GM21576 (cell line): ENCODE results near the gene EEFSEC.
"Not testable (repeated sequence)": the region's sequence is repeated elsewhere in the genome, so short reads cannot be mapped to it uniquely, and the experiment has no call there.

Experiments
- ATAC-seq: cut with Tn5 transposase; IDR thresholded peaks from one replicate; pipeline ENCODE4 v1.9.1; 2021; ENCODE audit warnings: mild to moderate bottlenecking, moderate library complexity; ENCODE audit not compliant: unreplicated experiment

The EEFSEC gene

DNA sequence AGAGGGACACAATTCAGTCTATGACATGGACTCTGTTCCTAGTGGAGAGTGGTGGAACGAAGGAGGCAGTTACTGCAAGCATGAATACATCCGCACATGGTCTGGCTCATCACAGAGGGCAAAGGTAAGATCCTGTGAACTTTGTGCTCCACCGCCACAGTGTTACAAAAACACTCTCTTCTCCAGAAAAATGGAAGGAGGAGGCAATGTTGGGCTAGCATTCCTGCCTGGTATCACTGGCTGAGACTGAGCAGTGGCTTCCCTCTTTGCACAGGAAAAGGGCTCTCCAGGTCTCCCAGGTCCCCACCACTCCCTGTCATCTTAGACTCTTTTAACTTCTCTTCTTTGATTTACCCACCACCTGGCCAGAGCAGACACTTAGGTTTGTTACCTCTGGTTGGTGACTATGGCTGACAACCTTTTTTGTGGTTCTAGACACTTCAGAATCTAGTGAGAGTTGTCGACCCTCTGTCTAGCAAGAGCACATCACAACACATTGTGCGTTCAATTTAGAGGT lies 1.5 kb upstream of the EEFSEC start:
- ATAC-seq: no peak

DNA sequence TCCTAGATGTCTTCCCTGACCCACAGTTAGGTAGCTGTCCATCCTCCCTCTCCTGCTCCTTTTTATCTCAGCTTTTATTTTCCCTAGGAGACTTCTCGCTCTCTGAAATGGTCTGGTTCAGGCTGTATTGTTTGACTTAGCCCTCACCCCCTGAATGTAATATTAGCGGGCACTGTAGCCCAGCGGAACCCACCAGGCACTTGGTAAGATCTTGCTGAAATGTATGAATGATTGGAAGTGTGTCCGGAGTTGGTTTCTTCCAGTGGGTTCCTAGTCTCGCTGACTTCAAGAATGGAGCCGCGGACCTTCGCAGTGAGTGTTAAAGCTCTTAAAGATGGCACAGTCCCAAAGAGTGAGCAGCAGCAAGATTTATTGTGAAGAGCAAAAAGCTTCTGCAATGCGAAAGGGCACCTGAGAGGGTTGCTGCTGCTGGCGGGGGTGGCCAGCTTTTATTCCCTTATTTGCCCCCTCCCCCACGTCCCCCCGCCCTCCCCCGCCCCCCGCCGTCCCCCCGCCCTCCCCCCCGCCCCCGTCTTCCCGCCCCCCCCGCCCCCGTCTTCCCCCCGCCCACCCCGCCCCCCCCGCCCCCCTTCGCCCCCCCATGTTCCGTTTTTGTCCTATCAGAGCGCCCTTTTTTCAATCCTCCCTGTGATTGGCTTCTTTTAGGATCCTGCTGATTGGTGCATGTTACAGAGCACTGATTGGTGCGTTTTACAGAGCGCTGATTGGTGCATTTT lies 694 bp upstream of the EEFSEC start:
- no peak for ATAC-seq

DNA sequence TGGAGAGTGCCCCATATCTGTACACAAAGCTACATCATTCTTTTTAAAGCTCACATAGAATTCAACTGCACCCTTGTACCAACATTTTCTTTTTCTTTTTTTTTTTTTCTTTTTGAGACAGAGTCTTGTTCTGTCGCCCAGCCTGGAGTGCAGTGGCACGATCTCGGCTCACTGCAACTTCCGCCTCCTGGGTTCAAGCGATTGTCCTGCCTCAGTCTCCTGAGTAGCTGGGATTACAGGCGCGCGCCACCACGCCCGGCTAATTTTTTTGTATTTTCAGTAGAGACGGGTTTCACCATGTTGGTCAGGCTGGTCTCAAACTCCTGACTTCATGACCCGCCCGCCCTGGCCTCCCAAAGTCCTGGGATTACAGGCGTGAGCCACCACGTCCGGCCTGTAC lies 1.1 kb downstream of the EEFSEC start:
- not testable (repeated sequence) for ATAC-seq

DNA sequence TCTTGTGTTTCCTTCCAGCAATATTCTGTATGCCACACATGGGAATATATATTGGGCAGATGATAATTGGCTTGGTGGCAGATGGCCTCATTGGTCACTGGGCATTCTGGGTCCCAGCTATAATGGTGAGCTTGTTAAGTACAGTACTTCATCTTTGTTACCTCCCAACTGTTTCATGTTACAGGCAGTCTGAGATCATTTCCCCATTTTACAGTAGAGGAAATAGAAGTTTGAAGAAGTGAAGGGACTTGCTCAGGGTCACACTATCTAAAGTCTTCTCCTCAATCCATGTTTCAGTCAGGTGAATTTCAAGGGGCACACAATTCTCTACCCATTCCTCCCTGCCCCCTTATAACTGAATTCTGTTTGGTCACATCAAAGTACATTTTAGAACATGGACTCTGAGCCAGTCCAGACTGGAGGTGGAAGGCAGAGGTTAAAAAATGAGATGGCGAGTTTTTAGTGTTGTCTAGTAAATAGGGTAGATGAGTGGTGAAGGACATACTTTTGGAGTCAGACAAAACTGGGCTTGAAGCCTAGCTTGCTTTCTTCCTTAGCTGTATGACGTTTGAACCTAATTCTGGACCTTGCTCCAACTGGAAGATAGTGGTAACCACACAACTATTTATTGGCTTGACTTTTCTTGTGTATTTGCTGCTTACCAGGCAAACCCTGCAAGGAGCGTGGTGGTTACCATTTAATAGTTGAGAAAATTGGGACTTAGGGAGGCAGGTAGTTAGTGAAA lies 2.5 kb downstream of the EEFSEC start:
- no peak for ATAC-seq

DNA sequence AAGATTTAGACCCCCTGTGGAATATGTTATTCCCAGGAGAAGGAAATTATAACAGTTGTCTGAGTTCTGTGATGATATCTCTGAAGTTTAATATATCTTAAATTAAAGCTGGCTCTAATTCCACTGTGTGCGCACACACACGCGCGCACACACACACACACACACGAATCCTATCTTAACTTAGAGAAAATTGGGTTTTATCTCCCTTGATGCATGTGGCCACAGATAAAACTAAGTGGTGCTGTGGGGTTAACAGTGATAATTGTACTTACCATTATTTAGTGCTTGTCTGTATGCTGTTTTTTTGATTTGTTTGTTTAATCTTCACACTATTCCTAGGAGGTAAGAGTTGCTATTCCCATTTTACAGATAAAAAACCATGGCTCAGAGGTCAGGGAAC lies 7.4 kb downstream of the EEFSEC start:
- no peak for ATAC-seq

DNA sequence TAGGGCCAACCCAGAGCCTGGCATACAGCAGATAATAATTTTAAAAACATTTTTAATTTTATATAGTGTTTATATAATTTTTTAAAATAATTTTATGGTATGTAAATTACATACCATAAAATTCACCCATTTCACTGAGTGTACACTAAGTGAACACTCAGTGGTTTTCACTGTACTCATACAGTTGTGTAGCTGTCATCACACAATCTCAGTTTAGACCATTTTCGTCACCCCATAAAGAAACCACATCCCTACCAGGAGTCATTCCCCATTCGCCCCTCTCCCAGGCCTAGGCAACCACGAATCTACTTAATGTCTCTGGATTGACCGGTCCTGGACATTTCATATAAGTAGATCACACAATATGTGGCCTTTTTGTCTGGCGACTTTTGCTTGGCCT lies 10.2 kb downstream of the EEFSEC start:
- no peak for ATAC-seq

DNA sequence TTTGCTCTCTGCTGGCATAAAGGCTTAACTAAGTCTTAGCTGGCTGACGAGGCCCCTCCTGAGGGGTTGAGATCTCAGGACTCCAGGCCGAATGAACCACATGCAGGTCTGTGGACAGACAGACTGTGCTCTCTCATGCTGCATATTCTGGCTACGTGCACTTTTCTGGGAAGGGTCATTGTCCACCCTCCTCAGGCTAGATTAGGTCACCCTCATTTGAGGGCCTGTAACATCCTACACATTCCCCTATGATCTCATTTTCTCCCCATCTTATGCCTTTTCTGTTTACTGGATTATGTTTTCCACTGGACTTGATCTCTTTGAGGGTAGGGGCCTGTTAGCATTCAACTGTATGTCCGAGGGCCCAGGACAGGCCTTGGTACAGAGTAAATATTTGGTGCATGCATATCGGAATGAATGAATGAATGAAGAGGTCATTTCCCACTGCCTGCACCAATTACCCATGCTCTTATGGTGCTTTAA lies 13.7 kb downstream of the EEFSEC start:
- no peak for ATAC-seq

DNA sequence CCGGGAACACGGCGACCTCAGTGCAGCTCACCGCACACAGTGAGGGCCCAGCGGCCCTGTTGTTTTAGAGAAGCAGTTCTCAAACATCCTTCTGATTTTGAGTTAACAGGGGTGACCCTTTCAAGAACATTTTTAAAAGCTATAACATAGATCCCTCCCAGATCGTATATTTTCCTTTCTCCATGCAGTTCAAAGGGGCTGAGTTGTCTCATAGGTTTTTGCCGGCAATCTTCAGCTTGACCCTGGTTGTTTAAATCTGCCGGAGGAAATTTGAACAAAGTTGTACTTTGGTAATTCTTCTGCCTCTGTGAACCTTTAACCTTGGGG lies 14.3 kb downstream of the EEFSEC start:
- ATAC-seq: no peak

DNA sequence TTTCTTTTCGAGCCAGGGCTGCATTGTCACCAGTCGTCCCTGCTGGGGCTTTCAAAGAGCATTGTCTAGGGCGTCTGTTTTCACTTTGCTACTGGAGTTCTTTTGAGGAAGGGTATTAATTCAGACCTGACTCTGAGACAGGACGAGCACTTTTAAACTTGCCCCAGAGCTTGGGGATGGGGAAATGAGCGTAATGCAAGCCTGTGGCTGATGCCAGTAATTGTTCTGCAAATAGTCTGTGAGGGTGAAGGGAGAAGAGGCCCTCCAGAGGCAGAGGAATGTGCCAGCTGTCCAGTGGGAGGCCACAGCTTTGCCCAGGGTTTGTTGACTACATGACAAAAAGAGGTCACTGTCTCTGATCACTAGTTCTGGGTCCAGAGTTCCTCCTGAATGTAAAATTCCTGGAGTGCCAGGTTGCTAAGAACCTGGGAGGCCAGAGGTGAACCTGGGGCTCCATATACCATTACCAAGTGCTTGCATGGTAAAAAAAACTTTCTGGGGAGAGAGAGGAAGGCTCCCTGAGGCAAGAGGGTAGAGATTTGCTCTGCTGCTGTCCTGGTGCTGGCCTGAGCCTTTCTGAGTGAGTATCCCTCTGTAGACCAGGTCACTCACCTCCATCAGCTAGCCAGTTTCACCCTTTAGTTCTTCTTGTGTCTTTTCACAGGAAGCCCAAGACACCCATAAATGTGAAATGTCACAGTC lies 14.8 kb downstream of the EEFSEC start:
- no peak for ATAC-seq

DNA sequence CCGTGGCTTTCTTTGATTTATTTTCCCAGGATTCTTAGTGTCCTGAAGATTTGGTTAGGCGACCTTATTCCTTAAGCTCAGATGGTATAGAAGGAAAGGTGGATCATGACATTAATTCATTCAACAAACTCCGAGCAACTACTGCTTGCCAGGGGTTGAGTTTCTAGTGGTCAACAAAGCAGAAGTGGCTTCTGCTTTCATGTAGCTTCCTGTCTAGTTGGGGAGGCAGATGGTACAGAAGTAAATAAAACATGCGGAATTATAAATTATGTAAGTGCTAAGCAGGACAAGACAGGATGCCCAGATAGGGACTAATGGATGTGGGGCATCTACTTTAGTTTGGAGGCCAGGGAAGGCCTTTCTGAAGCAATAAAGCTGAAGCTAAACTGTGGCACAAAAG lies 15.6 kb downstream of the EEFSEC start:
- ATAC-seq: no peak

DNA sequence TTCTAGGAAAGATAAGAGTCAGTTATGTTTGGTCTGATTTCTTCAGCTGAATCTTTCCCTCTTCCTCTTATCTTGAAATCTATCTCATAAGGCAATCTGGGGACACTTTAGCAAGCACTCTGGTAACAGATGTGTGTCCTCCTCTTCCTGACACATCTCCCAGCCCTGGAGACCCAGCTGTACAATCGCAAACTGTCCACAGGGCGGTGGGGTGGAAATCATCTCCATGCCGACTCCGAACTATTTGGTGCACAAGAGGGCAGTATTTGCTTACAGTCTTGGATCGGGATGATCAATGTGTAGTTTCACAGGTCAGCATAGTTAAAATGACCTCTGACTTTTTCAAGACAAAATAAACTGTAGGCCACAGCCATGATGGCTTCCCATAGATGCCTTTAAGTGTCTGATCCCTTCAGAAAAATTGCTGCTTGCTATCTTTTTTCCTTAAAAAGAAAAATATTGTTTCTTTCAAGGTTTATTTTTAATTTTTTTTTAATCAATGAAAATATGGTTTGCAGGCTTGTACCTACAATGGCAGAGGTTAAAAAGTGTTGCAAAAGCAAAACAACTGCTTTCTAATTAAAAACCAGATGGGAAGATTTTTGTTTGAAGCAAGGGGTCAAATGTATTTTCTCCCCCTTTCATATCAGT lies 17.7 kb downstream of the EEFSEC start:
- no peak for ATAC-seq

DNA sequence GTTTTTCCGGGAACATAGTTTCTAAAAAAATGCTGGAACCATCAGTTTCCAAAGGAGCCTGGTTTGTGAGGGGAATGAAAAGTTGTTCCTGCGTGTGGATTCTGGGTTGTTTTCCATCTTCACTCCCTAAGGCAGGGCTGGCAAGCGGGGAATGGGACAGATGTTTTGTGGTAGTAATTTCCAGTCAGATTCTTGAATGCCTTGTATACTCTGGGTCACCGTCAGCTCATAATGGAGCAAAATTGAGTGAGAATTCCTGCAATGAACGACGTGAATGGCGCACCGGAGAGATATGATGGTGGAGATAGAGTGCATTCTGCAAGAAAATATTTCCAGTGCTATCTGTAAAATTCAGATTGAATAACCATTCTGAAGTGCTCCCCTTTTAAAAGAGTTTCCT lies 19.9 kb downstream of the EEFSEC start:
- ATAC-seq: no peak

DNA sequence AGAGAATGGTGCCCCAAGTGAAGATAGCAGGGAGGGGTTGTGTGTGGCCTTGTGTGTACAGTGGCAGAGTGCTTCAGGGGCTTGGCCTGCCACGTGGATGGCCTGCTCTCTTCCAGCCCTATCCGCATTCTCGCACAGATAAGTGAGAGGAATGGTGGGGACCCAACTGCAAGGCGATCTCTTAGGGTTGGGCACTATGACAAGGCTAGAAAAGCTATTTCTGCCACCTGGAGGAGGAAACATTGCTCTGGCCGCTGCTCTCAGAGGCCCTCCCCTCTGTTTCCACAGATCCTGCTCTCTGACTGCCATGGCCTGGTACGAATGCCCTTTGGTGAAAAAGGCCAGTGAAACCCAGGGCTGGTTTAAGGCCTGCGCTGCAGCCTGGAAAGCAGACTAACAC lies 20.6 kb downstream of the EEFSEC start:
- no peak for ATAC-seq

DNA sequence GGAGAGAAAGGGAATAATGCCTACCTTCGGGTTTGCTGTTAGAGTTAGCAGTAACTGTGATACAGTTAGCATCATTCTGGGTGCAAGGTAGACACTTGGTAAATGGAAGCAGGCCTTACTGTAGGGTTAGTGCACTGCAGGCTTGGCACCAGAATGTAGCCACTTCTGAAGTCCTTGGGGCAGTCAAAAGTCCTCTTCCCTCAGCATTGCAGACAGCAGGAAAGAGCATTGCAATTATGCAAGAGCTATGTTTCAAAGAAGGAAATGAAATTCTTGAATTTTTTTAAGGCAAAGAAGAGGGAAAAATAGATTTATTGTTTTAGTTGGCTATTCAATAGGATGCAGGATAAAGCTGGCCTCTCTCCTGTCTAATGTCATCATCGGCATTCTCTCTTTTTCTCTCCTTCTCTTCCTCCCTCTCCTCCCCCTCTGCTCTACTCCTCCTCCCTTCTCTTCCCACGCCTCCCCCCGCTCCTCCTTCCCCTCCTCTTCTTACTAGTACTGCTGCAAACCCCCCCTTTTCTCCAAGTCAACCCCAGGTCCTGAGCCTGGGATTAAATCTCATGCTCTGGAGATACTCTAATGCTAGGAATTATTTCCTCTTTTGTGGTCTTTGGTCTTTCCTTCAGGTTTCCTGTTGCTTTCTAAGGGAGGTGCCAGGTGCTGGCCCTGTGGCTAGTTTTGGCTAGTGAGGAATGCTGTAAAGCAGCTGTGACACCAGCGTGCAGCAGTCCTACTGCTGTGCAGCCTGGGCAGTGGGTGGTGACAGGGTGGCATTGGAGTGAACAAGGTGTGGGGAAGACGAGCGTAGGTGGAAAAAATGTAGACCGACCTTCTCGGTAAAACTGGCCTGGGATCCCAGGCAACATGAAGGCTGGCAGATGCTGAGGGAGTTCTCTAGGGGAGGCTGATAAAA lies 21.7 kb downstream of the EEFSEC start:
- no peak for ATAC-seq

DNA sequence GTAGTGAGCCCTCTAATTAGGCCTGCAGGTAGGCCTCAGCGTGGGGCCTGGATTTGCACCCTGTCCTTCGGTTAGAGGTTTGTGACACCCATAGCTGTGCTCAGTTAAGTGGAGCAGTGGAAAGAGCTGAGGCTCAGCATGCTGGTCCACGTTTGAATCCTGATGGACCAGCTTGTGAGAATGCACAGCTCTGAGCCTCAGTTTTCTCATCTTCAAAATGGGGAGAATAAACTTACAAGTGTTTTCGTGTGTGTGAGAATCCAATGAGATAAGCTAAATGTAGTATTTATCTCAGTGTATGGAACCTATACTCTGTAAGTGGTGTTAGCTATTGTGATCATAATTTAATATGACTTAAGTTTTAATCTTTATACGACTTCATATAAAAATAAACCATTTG lies 22.5 kb downstream of the EEFSEC start:
- ATAC-seq: no peak

DNA sequence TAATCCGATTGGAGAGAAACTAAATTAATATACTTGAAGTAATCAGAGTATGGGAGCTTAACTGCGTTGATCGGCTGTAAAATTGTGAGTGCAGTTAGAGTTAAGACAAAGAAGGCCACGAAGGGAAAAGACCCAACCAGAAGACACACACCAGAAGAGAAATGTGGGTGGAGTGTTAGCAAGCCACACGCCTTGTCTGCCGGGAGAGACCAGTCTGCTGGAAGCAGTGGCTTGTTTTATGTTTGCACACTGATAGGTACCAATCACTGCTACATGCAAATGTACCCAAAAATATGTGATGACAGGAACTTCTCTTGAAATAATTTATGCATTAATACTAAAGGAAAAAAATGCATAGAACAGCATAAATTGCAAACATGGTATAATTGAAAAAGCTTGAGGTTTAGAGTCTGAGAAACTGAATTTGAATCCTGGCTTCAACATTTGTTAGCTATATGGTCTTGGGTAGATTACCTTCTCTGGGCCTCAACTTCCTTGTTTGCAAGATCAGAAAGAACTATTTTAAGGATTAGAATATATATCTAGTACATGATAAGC lies 23.1 kb downstream of the EEFSEC start:
- ATAC-seq: no peak

DNA sequence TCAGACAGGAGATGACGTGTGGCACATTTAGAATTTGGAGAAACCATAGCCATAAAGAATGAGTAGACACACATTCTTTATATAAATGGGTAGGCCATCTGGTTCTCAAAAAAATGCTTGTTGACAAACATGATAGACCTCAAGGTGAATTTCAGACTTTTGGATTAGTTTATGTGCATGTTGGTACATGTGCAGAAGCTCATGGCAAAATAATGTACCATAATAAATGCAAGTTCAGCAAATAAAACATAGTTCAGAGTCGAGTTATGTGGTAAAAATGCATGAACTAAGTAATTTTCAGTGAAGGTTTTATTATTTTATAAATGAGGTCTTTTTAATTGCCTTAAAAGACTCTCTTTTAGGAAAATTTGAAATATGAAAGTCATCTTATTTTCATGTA lies 24.6 kb downstream of the EEFSEC start:
- no peak for ATAC-seq

DNA sequence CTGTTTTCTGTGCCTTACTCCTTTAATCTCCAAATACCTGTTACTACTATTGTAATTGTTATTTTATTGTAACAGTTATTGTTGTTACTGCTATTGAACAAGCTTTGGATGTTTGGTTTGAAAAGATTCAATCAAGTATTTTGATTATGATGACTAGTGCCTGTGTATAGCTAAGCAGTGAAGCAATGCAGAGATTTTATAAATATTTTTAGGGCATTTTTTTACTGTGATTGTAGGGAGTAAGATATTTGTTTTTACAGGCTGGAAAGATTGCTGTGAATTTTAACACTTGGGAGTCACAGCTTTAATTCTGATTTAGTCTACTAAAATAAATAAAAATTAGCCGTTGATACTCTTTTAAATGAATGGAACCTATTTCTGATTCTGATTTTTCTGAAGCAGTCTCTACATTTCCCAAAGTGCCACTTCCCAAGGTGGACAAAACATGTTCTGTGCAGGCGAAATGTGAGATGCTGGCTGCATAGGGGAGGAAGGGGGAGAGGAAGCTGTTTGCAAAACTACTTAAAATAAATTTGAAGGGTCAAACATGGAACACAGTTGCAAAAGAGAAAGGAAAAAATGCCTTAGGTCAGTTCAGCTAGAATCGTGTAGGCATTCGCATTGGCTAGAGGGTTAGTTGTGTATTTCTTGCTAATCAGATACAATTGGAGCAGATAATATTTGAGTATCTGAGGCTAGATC lies 25.7 kb downstream of the EEFSEC start:
- ATAC-seq: no peak

DNA sequence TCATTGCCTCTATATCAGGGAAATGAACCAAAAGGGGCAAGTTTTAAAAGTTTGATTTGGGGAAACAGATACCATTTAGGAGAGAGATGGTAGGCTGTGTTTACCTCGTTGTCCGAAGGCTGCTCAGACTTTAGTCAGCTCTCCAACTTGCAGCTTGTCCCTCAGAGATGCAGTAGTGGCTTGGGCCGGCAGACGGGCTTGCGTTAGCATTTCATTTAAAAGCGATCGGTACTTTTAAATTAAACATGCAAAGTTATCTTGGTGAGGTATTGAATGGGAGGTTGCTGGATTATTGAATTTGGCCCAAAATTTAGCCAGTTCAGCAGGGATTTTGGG lies 26.2 kb downstream of the EEFSEC start:
- ATAC-seq: no peak
